Prostate gland (tissue), 2 donors: ENCODE data around the gene CLSTN1. TPM values are rescaled to one million over a fixed set of nuclear protein-coding genes. Genes with fewer than 3 reads are reported as not detected.
"Not testable (repeated sequence)": the region's sequence is repeated elsewhere in the genome, so short reads cannot be mapped to it uniquely, and the experiment has no call there.

Source experiments
- DNase-seq: peaks from one replicate; pipeline ENCODE4 v3.0.0-alpha.2; 2019; ENCODE audit warnings: low spot score
- H3K27ac ChIP-seq, 2 donors: fragments of 200-600 bp; sonication (generic); 2 replicates each; pipeline ENCODE4 v1.5.1; 2017 to 2019
- H3K27me3 ChIP-seq: fragments of 200-600 bp; sonication (generic); replicated peaks from 2 replicates; pipeline ENCODE4 v1.5.1; 2019; ENCODE audit not compliant: insufficient read depth
- H3K36me3 ChIP-seq, 2 donors: fragments of 200-600 bp; sonication (generic); 1 replicate in 1 of 2; 2 replicates in 1 of 2; pipeline versions ENCODE4 v1.5.1 to v1.8.1; 2017 to 2019
- H3K4me1 ChIP-seq: fragments of 200-600 bp; sonication (generic); replicated peaks from 2 replicates; pipeline ENCODE4 v1.5.1; 2019
- H3K4me3 ChIP-seq, 2 donors: fragments of 200-600 bp; sonication (generic); 2 replicates each; pipeline ENCODE4 v1.5.1; 2017 to 2019
- H3K9me3 ChIP-seq: fragments of 200-600 bp; sonication (generic); 2 replicates; pipeline ENCODE4 v1.5.1; 2017
- POLR2A ChIP-seq: fragments of 450-650 bp; IDR thresholded peaks from one replicate; pipeline ENCODE4 v1.6.1; 2016; ENCODE audit warnings: antibody characterized with exemption, mild to moderate bottlenecking
- POLR2AphosphoS5 ChIP-seq: sonication (generic); formaldehyde crosslinking; IDR thresholded peaks from one replicate; pipeline ENCODE4 v1.6.1; 2017; ENCODE audit warnings: antibody characterized with exemption
- WGBS: methylation state at CpG from one replicate; pipeline ENCODE4 v1.1.5; 2018; 5-methylcytosine and 5-hydroxymethylcytosine counted together
- intact Hi-C: fragments of 100-400 bp; cut with DNase I; formaldehyde crosslinking; loops from one replicate; pipeline ENCODE4 v1.14.2; 2022
- total RNA-seq, 2 donors: library from RNA; depleted of rRNA; stranded (reverse); fragments of >200 nt; gene quantifications; one replicate each; pipeline ENCODE4 v1.1.0, GENCODE V29; 2016
- TF ChIP-seq, protein P1 (sequence below), 4 experiments: fragments of 200-600 bp in 2 of 4; fragments of 450-650 bp in 2 of 4; sonication (generic) in 2 of 4; IDR thresholded peaks; 1 replicate in 3 of 4; 2 replicates in 1 of 4; pipeline ENCODE4 v1.5.1; 2016 to 2019; ENCODE audit warnings: antibody characterized with exemption in 4 of 4, mild to moderate bottlenecking in 2 of 4, moderate library complexity in 2 of 4

CLSTN1 gene
- total RNA-seq, 2 donors from 2014 or later = 133 to 230 TPM

DNA sequence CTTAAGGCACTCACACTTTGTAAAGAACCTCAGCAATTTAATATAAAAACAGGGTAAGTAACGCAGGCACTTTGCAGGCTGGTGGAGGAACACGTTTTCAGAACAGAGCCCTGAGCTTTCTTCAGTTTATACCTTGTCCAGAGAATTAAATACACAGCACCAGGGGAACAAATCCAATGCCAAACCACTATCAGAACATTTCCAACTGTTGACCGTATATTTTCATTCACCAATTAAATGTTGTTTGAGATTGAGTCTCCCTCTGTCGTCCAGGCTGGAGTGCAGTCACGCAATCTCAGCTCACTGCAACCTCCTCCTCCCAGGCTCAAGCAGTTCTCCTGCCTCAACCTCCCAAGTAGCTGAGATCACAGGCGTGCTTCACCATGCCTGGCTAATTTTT is 29.7 kb downstream of the CLSTN1 start:
- H3K27ac ChIP-seq = no peak overlapping the region
- no peaks in the 10 kb centered on the region for H3K9me3 ChIP-seq
- no peak for DNase-seq
- no peaks in the 10 kb centered on the region for H3K4me1 ChIP-seq
- no peak for TF ChIP-seq POLR2A
- peak; percentile 9 for TF ChIP-seq POLR2AphosphoS5
- TF ChIP-seq, protein P1, sequence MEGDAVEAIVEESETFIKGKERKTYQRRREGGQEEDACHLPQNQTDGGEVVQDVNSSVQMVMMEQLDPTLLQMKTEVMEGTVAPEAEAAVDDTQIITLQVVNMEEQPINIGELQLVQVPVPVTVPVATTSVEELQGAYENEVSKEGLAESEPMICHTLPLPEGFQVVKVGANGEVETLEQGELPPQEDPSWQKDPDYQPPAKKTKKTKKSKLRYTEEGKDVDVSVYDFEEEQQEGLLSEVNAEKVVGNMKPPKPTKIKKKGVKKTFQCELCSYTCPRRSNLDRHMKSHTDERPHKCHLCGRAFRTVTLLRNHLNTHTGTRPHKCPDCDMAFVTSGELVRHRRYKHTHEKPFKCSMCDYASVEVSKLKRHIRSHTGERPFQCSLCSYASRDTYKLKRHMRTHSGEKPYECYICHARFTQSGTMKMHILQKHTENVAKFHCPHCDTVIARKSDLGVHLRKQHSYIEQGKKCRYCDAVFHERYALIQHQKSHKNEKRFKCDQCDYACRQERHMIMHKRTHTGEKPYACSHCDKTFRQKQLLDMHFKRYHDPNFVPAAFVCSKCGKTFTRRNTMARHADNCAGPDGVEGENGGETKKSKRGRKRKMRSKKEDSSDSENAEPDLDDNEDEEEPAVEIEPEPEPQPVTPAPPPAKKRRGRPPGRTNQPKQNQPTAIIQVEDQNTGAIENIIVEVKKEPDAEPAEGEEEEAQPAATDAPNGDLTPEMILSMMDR (IDR thresholded peaks at IDR 0.05) = peak in 1 of 4 experiments; percentile 20
- no peaks in the 10 kb centered on the region for H3K36me3 ChIP-seq
- no peak overlapping the region for H3K4me3 ChIP-seq
- intact Hi-C loops = no loop called here
- WGBS = 59% methylated on average over 6 of the region's 6 CpGs
- no peaks in the 10 kb centered on the region for H3K27me3 ChIP-seq

DNA sequence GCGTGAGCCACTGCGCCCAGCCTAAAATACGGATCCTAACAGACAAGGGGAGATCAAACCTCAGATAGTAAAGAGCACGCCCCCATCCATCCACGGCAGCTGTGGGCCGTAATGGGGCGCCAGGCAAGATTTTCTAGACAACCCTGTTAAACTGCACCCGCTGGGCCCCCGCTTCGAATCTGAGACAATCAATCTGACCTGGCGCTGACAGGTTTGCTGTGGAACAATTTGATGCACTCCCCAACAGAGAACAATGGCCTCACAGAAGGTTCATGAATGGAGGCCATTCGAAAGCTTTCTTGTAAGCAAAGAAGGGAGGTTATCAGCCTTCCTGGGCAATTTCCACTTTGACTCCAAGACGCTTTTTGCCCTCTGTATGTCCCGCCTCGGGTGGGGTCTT is 30.5 kb downstream of the CLSTN1 start:
- Histone ChIP-seq H3K36me3 (no peaks in the 10 kb centered on the region), H3K4me1 (no peaks in the 10 kb centered on the region), H3K4me3 (no peak overlapping the region), H3K9me3 (no peaks in the 10 kb centered on the region), H3K27me3 (no peaks in the 10 kb centered on the region), H3K27ac (no peak overlapping the region)
- 63% methylated on average over 15 of the region's 15 CpGs for WGBS
- TF ChIP-seq POLR2AphosphoS5 (no peak), POLR2A (no peak)
- TF ChIP-seq, protein P1 (IDR thresholded peaks at IDR 0.05) = no peak
- intact Hi-C loops = no loop called here
- no peak for DNase-seq

GRCh38 chr1:9792156-9793042 is 31.4 kb downstream of the CLSTN1 start:
- no peak overlapping the region for H3K27ac ChIP-seq
- no peaks in the 10 kb centered on the region for H3K9me3 ChIP-seq
- no peaks in the 10 kb centered on the region for H3K27me3 ChIP-seq
- intact Hi-C loops = no loop called here
- H3K4me1 ChIP-seq = no peaks in the 10 kb centered on the region
- DNase-seq = no peak
- no peak overlapping the region for H3K4me3 ChIP-seq
- no peak for TF ChIP-seq POLR2A
- TF ChIP-seq, protein P1 (IDR thresholded peaks at IDR 0.05) = peak in 2 of 4 experiments; percentile 18 to 31
- no peaks in the 10 kb centered on the region for H3K36me3 ChIP-seq
- 41% methylated on average over 14 of the region's 14 CpGs for WGBS

- H3K36me3 ChIP-seq, H3K4me3 ChIP-seq, intact Hi-C loops, H3K9me3 ChIP-seq, H3K4me1 ChIP-seq, DNase-seq, H3K27me3 ChIP-seq, H3K27ac ChIP-seq: not testable (repeated sequence)
- 97% methylated on average over 4 of the region's 4 CpGs for WGBS
These were observed 34.1 kb downstream of the CLSTN1 start for GRCh38 chr1:9789700-9790099.

DNA sequence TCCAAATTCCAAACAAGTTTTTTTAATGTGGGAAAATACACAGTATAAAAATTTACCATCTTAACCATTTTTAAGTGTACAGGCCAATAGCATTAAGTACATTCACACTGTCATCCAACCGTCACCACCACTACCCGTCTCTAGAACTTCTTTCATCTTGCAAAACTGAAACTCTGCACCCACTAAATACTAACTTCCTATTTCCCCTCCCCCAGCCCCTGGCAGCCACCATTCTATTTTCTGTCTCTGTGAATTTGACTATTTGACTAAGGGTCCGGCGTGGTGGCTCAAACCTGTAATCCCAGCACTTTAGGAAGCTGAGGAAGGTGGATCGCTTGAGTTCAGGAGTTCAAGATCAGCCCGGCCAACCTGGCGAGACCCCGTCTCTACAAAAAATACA is 36.1 kb downstream of the CLSTN1 start:
- no peaks in the 10 kb centered on the region for H3K9me3 ChIP-seq
- intact Hi-C loops = no loop called here
- no peak overlapping the region for H3K4me3 ChIP-seq
- no peaks in the 10 kb centered on the region for H3K36me3 ChIP-seq
- TF ChIP-seq POLR2AphosphoS5 = no peak
- no peak for TF ChIP-seq POLR2A
- TF ChIP-seq, protein P1 (IDR thresholded peaks at IDR 0.05) = no peak
- no peak for DNase-seq
- H3K4me1 ChIP-seq = no peaks in the 10 kb centered on the region
- WGBS = 93% methylated on average over 8 of the region's 8 CpGs
- H3K27me3 ChIP-seq = no peaks in the 10 kb centered on the region
- H3K27ac ChIP-seq = no peak overlapping the region
